A549 (cell line): Measurements from ENCODE around the gene GUF1.

Source experiments
- CBX2 ChIP-seq: fragments of 200-600 bp; sonication (generic); IDR thresholded peaks from 2 replicates; pipeline ENCODE4 v1.6.1; 2016; ENCODE audit warnings: low read depth, mild to moderate bottlenecking, borderline replicate concordance
- CHD4 ChIP-seq: fragments of 200-600 bp; sonication (generic); IDR thresholded peaks from 2 replicates; pipeline ENCODE4 v1.6.1; 2016; ENCODE audit warnings: antibody characterized with exemption, mild to moderate bottlenecking, borderline replicate concordance
- KDM1A ChIP-seq: fragments of 200-600 bp; sonication (generic); IDR thresholded peaks from 2 replicates; pipeline ENCODE4 v1.6.1; 2016; ENCODE audit warnings: low read depth, mild to moderate bottlenecking
- SREBF2 ChIP-seq: fragments of 450-650 bp; IDR thresholded peaks from 2 replicates; pipeline ENCODE4 v1.6.1; 2014; ENCODE audit warnings: mild to moderate bottlenecking, moderate library complexity
- TF ChIP-seq, protein P1 (sequence below): fragments of >200 bp; sonication (Bioruptor Twin); formaldehyde crosslinking; IDR thresholded peaks from 3 replicates; pipeline ENCODE4 v1.5.1; 2016

DNA sequence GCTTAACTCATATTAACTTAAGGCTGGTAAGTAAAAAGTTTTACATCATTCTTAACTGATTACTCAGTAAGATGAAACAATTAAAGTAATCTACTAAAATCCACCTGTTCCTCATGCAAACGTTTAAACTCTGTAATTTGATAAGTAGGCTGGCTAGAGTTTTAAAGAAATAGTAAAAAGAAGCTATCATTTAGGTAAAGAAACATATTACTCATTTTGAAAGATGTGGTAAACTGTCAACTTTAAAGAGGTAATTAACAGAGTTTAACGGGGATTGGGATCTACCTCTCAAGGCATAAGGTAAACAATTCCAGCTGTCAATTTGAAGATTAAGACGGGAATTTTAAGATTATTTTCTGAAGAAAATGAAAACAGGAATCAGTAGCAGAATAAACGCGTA, 38.4 kb downstream of the GUF1 start:
- no peak for TF ChIP-seq SREBF2
- TF ChIP-seq, protein P1, sequence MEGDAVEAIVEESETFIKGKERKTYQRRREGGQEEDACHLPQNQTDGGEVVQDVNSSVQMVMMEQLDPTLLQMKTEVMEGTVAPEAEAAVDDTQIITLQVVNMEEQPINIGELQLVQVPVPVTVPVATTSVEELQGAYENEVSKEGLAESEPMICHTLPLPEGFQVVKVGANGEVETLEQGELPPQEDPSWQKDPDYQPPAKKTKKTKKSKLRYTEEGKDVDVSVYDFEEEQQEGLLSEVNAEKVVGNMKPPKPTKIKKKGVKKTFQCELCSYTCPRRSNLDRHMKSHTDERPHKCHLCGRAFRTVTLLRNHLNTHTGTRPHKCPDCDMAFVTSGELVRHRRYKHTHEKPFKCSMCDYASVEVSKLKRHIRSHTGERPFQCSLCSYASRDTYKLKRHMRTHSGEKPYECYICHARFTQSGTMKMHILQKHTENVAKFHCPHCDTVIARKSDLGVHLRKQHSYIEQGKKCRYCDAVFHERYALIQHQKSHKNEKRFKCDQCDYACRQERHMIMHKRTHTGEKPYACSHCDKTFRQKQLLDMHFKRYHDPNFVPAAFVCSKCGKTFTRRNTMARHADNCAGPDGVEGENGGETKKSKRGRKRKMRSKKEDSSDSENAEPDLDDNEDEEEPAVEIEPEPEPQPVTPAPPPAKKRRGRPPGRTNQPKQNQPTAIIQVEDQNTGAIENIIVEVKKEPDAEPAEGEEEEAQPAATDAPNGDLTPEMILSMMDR = no peak
- no peak for TF ChIP-seq CHD4
- no peak for TF ChIP-seq KDM1A
- no peak for TF ChIP-seq CBX2
